GM19455 (cell line): ENCODE results near the gene SCRT2.
A peak's percentile ranks its signal among the peaks of the same experiment; 100 is the strongest.
"Not testable (repeated sequence)": the region's sequence is repeated elsewhere in the genome, so short reads cannot be mapped to it uniquely, and the experiment has no call there.

ENCODE experiments used
- ATAC-seq: cut with Tn5 transposase; IDR thresholded peaks from one replicate; pipeline ENCODE4 v1.9.1; 2021; ENCODE audit not compliant: unreplicated experiment

SCRT2 gene

GRCh38 chr20:653590-654416, 21.8 kb downstream of the SCRT2 start:
- ATAC-seq: no peak

GRCh38 chr20:653110-653589, 22.5 kb downstream of the SCRT2 start, which contains the start of gene SRXN1:
Gene SRXN1, minus strand, starts transcription at chr20:653200. Its CDS starts 15 bp downstream, at chr20:653185.
- ATAC-seq: peak; percentile 84

- peak; percentile 32 for ATAC-seq
Observed at GRCh38 chr20:652615-653109, 22.9 kb downstream of the SCRT2 start.

GRCh38 chr20:651713-652614, 23.6 kb downstream of the SCRT2 start:
- no peak for ATAC-seq

- ATAC-seq: no peak
Observed at GRCh38 chr20:650954-651353, 24.6 kb downstream of the SCRT2 start.

GRCh38 chr20:650281-650680, 25.3 kb downstream of the SCRT2 start:
- ATAC-seq: no peak

- ATAC-seq: no peak
Observed at GRCh38 chr20:647479-648019, 28.1 kb downstream of the SCRT2 start.

- ATAC-seq: no peak
Observed at GRCh38 chr20:646868-647233, 28.8 kb downstream of the SCRT2 start.

- no peak for ATAC-seq
Observed at GRCh38 chr20:646107-646867, 29.3 kb downstream of the SCRT2 start.

GRCh38 chr20:645318-646106, 30.1 kb downstream of the SCRT2 start:
- ATAC-seq: peak; percentile 68

- no peak for ATAC-seq
Observed at GRCh38 chr20:644692-645317, 30.8 kb downstream of the SCRT2 start.

- ATAC-seq: no peak
Observed at GRCh38 chr20:642398-643174, 33.0 kb downstream of the SCRT2 start.

GRCh38 chr20:642013-642397, 33.6 kb downstream of the SCRT2 start:
- ATAC-seq: not testable (repeated sequence)

GRCh38 chr20:641516-641875, 34.1 kb downstream of the SCRT2 start:
- no peak for ATAC-seq

GRCh38 chr20:640674-641515, 34.7 kb downstream of the SCRT2 start:
- no peak for ATAC-seq

- ATAC-seq: no peak
Observed at GRCh38 chr20:638579-638978, 37.0 kb downstream of the SCRT2 start.

GRCh38 chr20:637559-637958, 38.0 kb downstream of the SCRT2 start:
- no peak for ATAC-seq

GRCh38 chr20:635893-636338, 39.7 kb downstream of the SCRT2 start:
- ATAC-seq: no peak
